HG02973 (cell line): ENCODE data around the gene SPOCK2.

Experiments used
- ATAC-seq: cut with Tn5 transposase; IDR thresholded peaks from one replicate; pipeline ENCODE4 v1.9.1; 2021; ENCODE audit warnings: moderate library complexity; ENCODE audit not compliant: unreplicated experiment

The SPOCK2 gene

GRCh38 chr10:72058989-72059842, 29.1 kb downstream of the SPOCK2 start:
- ATAC-seq = no peak

DNA sequence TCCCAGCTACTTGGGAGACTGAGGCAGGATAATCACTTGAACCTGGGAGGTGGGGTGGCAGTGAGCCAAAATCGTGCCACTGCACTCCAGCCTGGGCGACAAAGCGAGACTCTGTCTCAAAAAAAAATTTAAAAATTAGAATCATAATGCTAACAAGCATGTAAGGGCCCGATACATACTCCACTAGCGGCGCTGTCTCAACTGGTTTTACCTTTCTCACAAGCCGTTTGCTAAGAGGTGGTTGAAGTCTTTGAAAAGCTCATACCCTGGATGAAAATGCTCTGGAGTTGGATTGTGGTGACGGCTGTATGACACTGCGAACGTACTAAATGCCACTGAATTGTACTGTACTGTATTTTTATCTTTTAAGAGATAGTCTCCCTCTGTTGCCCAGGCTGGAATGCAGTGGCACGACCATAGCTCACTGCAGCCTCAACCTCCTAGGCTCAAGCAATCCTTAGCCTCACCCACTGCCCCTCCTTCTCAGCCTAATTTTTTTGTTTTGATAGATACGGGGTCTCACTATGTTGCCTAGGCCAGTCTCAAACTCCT, 29.9 kb downstream of the SPOCK2 start:
- ATAC-seq = no peak

DNA sequence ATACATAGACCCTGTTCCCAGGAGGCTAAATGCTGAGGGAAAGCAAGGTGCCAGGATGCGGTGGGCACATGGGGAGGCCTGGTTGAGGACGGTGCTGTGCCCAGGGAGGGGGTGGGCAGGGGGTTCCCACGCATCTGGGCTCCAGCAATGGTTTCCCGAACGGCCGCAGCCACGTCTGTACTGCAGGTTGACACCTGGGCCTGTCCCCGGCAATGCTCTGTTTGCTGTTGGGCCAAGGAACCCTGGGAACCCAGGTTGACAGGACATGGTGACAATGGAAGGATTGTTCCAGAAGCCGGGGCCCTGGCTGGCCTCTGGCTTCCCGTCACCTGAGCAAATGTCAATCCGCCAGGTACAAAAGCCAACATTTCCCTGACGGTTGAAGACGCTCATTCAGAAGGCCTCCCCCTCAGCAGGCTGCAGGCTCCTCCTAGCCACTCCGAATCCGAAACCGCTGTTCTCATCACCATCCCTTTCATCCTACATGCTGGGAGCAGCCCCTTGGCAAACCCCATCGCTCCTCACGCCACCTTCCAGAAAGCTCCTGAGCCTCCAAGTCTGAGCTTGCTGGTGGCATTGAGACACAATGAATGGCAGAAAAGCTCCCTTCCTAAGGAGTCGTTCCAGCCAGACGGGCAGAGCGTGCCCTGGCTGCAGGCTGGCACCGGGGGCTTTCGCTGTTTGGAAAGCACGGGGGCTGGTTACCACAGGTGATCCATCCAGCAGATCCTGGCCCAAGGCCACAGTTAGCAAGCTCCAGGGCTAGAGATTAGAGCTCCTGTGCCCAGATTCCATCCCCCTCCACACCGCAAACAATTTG, 31.2 kb downstream of the SPOCK2 start:
- ATAC-seq = no peak

- ATAC-seq = no peak
Observed at GRCh38 chr10:72056113-72056512, 32.2 kb downstream of the SPOCK2 start.

DNA sequence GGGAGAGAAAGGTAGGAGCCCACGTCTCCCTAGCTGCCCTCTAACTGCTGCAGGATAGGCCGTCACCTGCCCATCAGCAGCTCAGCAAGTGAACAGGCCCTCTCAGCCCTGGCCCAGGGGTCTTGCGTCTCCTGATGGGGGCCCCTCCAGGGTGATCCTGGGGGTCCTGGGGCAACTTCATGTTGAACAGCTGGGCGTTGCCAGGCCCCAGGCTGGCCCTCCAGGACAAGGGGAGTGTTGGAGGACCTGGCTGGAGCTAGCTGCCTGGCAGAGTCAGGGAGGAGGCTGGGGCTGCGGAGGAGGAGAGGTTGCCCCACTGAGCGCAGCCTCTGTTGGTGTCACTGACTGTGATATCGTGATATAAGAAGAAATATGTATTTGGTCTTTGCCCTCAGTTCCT, 34.7 kb downstream of the SPOCK2 start:
- no peak for ATAC-seq

- ATAC-seq = no peak
Observed at GRCh38 chr10:72050873-72051272, 37.5 kb downstream of the SPOCK2 start.

- no peak for ATAC-seq
Observed at GRCh38 chr10:72049969-72050781, 38.2 kb downstream of the SPOCK2 start.

- ATAC-seq = no peak
Observed at GRCh38 chr10:72049472-72049871, 38.9 kb downstream of the SPOCK2 start.

DNA sequence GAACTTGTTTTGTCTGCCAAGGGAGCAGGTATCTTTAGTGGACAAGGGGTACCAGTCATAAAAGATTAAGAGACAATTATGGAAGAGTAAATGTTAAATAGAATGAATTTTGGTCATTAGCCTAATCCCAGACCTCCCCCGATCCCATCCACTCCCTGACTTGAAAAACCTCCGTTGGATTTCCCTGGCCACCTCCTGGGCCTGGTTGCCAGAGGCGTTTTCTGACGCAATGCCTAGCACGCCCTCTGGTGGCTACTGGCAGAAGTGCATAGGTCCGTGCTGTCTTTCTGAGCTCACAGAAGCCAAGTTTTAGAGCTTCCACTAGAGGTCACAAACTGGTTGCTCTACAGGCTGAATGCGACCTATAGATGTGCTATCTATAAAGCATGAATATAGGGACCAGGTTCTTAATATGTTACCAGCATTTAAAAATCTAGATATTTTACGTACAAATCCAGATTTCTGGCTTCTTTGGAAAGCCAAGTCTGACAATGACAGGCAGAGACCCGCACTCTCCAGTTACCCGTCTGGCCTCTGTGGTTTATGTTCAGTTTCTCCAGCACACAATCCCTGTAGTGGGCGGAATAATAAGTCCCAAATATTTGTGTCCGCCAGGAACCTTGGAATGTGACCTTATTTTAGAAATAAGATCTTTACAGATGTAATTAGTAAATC, 39.8 kb downstream of the SPOCK2 start:
- ATAC-seq = no peak

GRCh38 chr10:72045586-72045985, 42.8 kb downstream of the SPOCK2 start:
- ATAC-seq = no peak

DNA sequence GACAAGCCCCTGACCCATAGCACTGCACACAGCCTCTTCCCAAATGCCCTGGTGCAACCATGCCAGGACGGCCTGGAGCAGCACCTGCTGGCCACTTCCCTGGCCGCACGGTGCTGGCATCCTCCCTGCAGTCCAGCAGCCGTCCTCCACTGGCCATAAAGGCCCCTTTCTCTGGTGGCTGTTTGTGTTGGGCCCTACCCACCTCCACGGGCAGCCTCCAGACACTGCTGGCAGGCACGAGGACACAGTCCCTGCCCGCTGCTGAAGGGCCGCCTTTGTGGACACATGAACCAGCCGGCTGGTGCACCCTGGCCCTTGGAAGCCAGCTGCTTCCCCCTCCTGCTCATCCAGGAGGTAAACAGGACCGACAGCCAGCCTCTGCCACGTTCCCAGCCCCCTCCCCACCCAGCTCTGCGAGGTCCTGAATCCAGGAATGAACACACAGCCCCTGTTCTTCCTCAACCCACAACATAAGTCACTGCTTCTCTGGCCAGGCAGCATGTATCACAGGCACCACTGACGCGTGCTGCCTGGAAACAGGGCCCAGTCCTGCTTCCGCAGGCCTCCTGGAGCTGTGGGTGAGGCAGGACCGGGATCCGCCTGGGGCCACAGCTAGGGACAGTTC, 43.8 kb downstream of the SPOCK2 start:
- no peak for ATAC-seq

- no peak for ATAC-seq
Observed at GRCh38 chr10:72043016-72043834, 45.1 kb downstream of the SPOCK2 start.

DNA sequence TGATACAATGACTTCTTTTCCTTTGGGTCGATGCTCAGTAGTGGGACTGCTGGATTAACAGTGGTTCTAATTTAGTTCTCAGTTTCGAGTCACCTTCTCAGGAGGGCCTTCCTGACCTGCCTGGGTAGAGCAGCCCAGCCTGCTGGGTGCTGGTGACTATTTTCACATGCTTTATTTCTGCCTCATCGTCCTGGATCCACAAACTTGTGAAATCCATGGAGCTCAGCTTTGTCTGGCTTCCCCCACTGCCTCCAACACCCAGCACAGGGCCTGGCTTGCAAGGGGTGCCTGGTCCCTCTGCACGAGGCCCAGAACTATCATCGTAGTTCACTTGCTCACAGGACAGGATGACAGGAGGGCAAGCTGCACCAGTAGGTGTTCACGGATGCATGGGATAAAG, 46.9 kb downstream of the SPOCK2 start:
- ATAC-seq = no peak

DNA sequence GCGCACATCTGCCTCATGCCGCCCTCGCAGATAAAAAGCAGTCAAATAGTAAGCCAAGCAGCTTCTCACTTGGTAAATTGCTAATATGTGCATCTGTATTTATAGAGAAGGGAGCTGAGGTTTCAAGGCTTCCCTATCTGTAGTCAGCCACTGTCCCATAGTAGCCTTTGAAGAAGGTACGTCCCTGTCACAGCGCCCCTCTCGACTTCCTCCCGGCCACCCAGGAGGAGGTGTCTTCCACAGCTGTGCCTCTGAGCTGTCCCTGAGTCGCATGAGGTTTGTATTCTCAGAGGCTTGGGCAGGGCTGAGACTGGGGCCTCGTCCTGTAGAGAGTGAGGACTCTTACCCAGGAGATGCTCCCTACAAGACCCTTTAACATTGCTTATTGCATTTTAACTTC, 49.0 kb downstream of the SPOCK2 start:
- no peak for ATAC-seq

GRCh38 chr10:72038458-72039001, 49.8 kb downstream of the SPOCK2 start:
- ATAC-seq = no peak

DNA sequence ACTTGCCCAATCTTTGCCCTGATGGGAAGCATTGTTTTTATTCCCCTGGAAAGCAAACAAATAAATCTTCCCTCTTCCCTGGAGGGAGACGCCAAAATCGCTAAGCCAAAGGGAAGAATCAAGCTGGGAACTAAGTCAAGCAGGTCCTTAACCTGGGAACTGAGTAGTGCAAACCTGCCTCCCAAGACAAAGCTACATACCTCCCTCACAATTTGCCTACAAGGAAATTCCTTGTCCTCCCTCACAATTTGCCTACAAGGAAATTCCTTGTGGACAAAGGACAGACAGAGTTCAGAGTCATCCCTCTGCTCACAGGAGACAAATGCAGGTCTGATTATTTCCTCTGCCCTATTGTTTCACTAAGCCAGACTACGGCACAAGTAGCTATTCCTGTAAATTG, 50.5 kb downstream of the SPOCK2 start:
- ATAC-seq = no peak

- no peak for ATAC-seq
Observed at GRCh38 chr10:72037266-72037665, 51.1 kb downstream of the SPOCK2 start.

DNA sequence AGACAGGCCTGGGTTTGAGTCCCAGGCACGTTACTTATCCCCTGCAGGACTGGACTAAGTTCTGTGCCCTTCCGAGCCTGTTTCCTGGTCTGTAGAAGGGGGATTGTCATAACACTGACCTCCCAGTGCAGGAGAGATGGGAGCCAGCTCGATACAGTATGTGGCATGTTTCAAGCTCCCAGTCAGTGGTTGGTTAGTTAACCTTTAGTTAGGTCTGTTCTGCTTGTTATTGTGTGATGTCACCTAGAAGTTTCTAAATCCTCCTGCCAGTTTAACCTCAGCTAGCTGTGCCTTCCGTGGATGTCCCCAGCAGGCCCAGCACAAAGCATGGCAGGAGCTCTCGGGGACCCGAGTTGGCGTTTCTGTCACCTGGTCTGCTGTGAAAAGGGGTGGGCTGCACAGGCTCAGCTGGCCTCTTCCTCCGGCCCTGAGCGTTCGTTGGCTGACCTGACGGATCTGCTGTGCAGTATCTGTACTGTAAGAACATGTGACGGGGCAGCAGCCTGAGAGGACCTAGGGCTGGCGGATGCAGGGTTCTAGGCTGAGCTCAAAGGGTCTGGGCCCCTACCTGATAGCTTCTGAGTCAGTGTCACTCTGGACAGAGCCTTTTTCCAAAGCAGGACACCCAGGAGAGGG, 53.0 kb downstream of the SPOCK2 start:
- ATAC-seq = no peak
